GM10266 (cell line): ENCODE measurements around the gene OPRM1.

ENCODE experiments used
- DNase-seq: peaks from one replicate; pipeline ENCODE4 v3.0.0; 2012; ENCODE audit errors: extremely low spot score
- TF ChIP-seq, protein P1 (sequence below): IDR thresholded peaks from 2 replicates; pipeline ENCODE4 v1.5.1; 2012; ENCODE audit warnings: mild to moderate bottlenecking, low read depth; ENCODE audit not compliant: control insufficient read depth, insufficient read depth; ENCODE audit errors: missing control alignments

The OPRM1 gene

DNA sequence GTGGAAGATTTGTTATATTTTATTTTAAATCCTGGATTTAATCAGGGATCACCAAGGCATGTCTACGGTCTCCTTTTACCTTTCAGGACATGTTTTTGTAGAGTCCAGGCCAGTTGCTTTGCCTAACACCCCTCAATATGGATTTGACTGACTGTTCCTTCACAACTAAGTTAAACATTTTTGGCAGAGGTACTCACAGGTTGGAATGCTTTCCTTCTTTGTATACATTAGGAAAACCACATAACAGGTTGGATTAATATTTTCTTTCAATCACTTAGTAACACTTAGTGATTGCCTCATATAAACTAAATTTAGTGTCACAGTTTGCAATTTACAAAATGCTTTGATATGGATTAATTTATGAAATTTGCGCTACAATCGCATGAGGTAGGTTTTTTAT lies 253.0 kb downstream of the OPRM1 start:
- DNase-seq, result no peak

DNA sequence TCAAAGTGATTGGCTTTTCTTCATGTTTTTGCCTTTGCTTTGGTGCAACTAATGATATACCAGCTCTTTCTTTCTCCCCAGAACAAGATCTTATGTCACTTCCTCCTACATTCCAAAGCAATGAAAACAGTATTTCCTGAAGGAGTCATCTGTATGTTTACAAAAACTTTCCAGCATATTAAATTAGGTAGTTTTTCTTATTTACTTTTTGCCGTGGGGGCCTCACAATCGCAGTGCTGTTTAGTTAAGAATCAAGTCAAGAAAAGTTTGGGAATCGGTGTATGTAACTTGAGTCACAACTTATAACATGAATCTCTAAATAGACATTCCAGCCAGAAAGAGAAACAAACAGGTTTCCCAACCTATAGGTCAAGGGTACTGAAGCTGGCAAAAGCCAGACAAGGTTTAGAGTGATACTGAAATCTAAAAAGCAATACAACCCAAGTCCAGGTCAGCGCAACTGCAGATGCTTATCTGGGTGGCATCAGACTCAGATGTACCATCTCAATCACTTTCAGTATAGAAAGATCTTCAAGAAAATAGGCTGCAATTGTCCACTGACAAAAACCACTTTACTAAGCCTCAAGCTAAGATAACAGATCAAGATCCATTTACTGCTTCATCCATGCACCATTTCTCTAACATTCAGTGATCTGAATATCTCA lies 253.9 kb downstream of the OPRM1 start:
- TF ChIP-seq, protein P1, sequence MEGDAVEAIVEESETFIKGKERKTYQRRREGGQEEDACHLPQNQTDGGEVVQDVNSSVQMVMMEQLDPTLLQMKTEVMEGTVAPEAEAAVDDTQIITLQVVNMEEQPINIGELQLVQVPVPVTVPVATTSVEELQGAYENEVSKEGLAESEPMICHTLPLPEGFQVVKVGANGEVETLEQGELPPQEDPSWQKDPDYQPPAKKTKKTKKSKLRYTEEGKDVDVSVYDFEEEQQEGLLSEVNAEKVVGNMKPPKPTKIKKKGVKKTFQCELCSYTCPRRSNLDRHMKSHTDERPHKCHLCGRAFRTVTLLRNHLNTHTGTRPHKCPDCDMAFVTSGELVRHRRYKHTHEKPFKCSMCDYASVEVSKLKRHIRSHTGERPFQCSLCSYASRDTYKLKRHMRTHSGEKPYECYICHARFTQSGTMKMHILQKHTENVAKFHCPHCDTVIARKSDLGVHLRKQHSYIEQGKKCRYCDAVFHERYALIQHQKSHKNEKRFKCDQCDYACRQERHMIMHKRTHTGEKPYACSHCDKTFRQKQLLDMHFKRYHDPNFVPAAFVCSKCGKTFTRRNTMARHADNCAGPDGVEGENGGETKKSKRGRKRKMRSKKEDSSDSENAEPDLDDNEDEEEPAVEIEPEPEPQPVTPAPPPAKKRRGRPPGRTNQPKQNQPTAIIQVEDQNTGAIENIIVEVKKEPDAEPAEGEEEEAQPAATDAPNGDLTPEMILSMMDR, result no peak
- no peak for DNase-seq

More for the DNA sequence above, 253.0 kb downstream of the OPRM1 start:
- TF ChIP-seq, protein P1, result no peak

DNA sequence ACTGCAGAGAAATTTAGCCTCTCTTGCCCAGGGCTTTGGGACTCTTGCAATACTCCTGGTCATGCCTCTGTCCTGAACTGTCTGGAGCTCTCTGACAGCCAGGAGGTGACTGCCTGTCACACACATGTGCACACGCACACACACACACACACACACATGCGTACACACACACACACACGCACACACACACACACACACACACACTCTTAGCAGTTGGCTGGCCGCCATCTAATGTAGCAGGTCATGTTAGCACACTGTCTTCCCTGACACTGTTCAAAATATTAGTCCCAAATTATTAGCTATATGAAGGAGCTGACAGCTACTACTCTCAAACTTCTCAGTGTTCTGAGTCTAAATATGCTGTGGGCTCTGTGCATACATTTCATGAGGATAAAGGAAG lies 256.7 kb downstream of the OPRM1 start:
- DNase-seq, result no peak
- TF ChIP-seq, protein P1, result no peak
